Stimulated activated CD8-positive, alpha-beta memory T cell treated with anti-CD3 and anti-CD28 coated beads, Interleukin-12 subunit alpha, Interleukin-12 subunit beta, amount 100 ng/mL, for 24 hours (primary cell): ENCODE data around the gene LSP1.

Experiments
- DNase-seq: peaks from one replicate; pipeline ENCODE4 v3.0.0-alpha.2; 2020; ENCODE audit errors: extremely low read depth

LSP1 gene

GRCh38 chr11:1888811-1889210, 35.9 kb downstream of the LSP1 start:
- no peak for DNase-seq

- DNase-seq, result peak; percentile 31
Measured at GRCh38 chr11:1889224-1889930, 36.5 kb downstream of the LSP1 start.

DNA sequence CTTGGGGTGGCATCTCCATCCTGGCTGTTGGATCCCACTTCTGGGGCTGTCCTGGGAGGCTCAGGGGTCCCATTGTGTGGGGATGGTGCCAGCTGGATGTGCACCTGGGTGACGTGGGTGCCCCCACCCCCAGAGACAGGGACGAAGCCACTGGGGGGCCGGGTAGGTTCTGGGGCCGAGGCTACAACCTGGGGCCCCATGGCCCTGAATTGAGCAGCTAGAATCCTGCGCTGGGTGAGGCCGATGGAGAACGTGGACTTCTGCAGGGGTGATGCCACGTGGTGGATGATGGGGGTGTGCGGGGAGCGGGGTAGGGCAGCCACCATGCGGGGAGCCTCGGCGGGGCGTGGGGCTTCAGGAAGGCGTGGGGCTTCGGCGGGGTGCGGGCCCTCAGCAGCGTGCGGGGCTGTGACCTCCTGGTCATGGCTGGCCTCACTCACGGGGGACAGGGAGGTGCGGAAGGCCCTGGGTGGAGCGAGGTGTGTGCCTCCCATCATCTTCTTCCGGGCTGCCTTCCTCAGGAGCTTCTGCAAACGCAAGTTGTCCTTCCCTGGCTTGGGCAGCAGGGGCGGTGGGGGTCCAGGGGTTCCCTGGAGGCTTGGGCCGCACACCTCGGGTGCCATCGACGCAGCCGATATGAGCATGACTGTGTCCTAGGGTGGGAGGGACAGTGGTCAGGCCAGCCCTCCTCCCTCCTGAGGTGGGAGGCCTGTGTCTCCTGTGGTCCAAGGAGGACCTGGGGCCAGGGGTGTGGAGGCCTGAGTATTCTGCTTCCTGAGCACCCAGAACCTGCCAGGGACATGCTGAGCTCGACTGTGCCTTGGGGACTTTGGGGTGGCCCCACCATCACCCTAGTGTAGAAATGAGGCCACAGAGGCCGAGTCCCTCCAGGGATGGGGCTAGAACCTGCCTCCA, 37.3 kb downstream of the LSP1 start:
- DNase-seq, result no peak

DNA sequence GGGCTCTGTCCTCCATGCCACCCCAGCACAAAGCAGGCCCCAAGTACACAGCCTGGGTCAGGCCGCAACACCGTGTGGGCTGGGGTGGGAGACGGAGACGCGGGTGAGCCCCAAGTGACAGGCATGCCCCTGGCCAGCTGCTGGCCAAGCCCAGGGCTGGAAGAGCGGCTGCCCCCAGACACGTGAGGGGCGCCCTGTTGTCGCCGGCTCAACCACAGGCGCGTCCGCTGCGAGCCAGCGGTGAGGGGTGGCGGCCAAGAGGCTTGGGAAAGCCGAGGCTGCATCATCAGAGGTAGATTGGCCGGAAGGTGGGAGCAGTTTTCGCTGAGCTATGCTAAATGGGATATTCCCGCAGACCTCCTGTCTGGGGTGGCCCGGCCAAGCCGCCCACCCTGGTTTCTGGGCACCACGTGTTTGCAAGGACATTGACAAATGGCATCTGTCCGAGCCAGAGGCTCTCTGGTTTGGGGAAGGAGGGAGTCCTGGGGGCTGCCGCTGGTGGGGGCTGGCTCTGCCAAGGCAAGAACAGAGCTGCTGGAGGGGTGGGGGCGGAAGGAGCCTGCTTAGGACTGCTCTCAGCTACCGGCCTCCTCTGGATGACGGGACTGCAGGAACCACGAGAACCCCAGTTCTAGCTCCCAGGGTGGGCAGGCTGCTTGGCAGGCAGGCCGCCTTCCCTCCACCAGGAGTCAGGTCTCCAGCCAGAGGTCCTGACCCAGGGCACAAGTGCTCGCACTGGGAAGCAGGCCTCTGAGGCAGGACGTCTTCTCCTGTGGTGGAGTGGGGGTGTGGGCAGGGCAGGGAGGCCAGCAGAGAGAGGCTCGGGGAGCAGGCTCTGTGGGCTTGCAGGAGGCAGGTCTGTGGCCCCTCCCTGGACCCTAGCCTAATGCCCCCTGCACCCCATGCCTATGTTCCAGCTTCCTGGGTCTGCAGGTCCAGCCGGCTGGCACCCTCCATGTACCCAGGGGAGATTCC, 38.3 kb downstream of the LSP1 start:
- no peak for DNase-seq

- DNase-seq, result no peak
Measured at GRCh38 chr11:1891831-1892115, 38.9 kb downstream of the LSP1 start, which contains the start of gene PRR33. TSS of gene PRR33 (minus strand) at chr11:1891895. CDS start at chr11:1890584, 1,311 bp downstream.

DNA sequence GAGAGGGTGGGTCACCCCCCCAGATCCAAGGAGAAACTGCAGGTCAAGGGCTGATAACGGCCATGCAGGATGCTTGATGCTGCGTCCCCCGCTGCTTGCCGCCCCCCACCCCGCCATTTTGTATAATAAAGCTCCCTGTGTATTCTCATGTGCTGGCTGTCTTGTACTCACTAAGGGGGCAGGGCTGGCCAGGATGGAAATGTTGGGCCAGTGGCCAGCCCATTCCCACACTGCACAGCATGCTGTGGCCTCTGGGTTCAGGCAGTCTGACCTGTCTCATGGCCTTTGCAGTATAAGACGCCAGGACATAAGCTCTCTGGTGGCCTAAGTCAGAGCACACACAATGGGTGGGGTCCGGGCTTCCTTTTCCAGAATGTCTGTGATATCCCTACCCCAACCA, 39.2 kb downstream of the LSP1 start:
- DNase-seq, result no peak

DNA sequence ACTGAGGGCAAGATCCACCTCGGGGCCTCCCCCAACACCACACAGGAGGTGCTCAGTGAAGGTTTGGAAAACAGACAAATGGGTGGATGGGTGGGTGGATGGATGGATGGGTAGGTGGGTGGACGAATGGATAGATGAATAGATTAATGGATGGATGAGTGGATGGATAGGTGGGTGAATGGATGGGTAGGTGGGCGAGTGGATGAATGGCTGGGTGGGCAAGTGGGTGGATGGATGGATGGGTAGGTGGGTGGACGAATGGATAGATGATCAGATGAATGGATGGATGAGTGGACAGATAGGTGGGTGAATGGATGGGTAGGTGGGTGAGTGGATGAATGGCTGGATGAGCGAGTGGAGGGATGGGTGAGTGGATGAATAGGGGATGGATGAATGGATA, 39.7 kb downstream of the LSP1 start:
- DNase-seq, result no peak

DNA sequence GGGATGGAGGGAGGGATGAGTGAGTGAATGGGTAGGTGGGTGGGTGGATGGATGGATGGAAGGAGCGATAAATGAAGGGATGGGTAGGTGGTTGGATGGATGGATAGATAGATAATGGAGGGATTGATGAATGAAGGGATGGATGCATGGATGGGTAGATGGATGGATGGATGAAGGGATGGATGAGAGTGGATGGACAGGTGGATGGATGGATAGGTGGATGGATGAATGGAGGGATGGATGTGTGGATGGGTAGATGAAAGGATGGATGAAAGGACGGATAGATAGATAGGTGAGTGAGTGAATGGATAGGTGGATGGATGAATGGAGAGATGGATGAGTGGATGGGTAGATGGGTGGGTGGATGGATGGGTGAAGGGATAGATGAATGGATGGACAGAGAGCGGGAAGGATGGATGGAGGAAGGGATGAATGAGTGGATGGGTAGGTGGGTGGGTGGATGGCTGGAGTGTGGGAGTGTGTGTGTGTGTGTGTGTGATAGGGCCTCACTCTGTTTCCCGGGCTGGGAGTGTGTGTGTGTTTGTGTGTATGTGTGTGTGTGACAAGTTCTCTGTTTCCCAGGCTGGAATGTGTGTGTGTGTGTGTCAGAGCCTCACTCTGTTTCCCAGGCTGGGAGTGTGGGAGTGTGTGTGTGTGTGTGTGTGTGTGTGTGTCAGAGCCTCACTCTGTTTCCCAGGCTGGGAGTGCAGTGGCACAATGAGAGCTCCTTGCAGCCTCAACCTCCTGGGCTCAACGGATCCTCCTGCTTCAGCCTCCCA, 40.9 kb downstream of the LSP1 start:
- DNase-seq, result no peak

GRCh38 chr11:1894759-1895158, 41.9 kb downstream of the LSP1 start:
- no peak for DNase-seq

DNA sequence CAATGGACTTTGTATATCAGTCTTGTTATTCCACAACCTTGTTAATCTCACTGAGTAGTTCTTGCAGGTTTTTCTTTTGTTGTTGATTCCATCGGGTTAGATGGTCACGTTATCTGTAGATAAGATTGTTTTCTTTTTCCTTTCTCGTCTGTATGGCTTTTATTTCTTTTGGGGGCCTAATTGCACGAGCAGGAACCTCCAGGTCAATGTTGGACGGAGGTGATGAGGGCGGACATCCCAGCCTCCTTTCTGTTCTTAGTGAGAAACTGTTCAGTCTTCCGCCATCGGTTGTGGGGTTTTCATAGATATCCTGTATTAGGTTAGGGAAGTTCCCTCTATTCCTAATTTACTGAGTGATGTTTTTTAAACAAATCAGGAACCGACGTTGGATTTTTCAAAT, 43.6 kb downstream of the LSP1 start:
- DNase-seq, result no peak

DNA sequence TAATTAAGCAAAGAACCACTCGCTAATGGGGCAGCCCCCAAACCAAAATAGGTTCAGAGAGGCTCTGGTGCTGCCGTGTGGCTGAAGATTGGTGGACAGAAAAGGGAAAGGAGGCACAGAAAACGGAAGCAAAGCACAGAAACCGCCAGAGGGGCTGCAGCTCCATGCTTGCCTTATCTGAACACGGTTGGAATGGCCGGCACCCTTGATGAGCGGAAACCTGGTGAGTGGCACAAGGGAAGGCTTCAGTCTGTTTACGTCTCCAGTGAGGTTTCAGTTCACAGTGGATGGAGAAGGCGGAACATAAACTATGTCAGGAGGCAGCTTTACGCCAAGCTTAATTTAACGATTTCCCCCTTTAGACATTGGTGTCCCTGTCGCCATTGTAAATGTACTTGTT, 44.0 kb downstream of the LSP1 start:
- DNase-seq, result no peak

- DNase-seq, result no peak
Measured at GRCh38 chr11:1899090-1899489, 46.2 kb downstream of the LSP1 start.

DNA sequence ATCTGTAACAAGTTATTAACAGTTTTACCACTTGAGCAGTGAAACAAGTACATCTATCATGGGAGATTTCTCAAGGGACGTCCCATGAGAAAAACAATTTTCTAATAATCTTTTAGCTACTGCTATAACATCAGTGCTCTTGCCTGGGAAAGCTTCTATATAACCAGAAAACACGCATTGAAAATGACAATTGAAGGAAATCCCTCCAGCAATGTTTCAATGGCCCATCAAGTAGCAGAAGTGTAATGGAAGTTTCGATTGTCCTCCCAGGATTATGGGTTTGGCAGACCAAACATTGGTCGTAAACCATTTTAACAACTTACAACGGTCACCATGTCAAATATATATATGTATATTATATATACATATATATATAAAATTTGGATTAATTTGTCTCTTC, 46.8 kb downstream of the LSP1 start:
- no peak for DNase-seq

DNA sequence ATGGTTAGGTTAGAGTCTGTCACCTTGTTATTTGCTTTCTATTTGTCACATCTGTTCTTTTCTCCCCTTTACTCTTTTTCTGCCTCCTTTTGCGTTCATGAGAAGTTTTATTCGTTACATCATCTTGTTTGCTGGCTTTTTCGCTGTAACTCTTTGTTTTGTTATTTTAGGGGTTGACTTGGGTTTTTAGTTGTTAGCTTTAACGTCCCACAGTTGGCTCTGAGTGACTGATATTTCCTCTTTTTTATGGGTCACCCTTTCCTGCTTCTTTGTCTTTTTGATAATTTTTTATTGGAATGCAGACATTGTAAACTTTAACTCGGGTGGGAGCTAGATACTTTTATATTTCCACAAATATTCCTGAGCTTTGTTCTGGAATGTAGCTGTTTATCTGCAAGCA, 53.3 kb downstream of the LSP1 start:
- DNase-seq, result no peak

GRCh38 chr11:1906611-1907423, 53.9 kb downstream of the LSP1 start:
- no peak for DNase-seq

- no peak for DNase-seq
Measured at GRCh38 chr11:1908618-1909017, 55.7 kb downstream of the LSP1 start.

DNA sequence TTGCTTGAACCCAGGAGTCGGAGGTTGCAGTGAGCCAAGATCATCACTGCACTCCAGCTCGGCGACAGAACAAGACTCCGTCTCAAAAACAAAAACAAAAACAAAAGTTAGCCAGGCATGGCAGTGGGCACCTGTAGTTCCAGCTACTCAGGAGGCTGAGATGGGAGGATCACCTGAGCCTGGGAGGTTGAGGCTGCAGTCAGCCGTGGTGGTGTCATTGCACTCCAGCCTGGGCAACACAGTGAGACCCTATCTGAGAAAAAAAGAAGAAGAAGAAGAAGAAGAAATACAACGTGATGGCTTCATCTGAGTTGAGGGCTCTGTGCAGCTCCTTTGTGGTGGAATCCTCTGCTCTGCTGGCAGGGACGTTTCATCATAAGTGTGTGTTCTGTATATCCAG, 56.6 kb downstream of the LSP1 start:
- DNase-seq, result no peak

DNA sequence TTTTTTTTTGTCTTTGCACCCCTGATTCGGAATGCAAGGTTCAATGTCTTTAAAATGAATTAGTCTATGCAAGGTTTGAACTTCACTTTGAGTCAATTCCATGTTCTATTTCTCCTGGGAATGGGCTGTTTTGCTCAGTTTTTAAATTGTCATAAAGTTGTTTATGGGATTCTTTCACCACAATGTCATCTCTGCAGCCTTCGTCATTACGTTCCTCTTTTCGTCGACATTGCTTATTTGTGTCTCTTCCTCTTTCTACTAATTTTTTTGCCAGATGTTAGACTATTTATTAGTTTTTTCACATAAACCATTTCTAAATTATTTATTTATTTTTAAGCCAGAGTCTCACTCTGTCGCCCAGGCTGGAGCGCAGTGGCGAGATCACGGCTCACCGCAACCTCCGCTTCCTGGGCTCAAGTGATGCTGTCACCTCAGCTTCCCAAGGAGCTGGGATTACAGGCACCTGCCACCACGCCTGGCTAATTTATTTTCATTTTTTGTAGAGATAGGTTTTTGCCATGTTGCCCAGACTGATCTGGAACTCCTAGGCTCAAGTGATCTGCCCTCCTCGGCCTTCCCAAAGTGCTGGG, 59.5 kb downstream of the LSP1 start:
- DNase-seq, result no peak

DNA sequence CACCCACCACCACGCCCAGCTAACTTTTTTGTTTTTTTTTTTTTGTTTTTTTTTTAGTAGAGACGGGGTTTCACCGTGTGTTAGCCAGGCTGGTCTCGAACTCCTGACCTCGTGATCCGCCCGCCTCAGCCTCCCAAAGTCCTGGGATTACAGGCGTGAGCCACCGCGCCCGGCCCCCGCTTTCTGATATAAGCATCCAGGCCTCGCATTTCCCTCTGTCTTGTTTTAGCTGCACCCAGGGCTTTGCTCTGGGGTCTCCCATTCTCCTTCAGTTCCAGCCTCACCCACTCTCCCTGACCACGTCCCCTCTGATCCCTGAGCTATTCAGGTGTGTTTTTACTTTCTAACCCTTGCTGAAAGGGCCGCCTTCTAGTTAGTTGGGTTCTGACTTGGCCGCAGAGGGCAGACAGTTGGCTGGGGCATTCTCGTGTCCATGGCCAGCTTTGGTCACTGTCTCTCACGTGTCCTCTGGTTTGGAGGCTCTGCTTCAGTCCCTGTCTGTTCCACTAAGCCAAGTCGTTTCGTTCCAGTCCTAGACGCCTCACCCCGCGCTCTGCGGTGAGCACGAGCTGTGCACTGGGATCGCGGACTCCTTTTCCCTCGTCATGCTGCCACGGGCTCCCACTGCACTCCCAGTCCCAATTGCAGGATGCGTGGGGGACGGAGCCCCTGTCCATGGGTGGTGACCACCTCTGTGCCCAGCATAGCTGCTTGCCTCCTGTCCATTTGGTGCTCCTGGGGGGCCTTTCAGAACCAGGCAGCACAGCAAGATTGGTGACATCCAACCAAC, 60.6 kb downstream of the LSP1 start:
- DNase-seq, result no peak
